ENCODE data around the gene MRTFB.

Gene MRTFB

GRCh38 chr16:14203166-14203565 lies 132.0 kb downstream of the MRTFB start:
- DNase-seq (ENCODE audit: low spot score), result no peak
- H3K9me3 Mint-ChIP-seq, result no peaks in the 10 kb centered on the region
- no peak overlapping the region for H3K27ac Mint-ChIP-seq
- no peaks in the 10 kb centered on the region for H3K27me3 Mint-ChIP-seq (ENCODE audit: low read depth)
- H3K4me3 Mint-ChIP-seq, result no peak overlapping the region
- no peaks in the 10 kb centered on the region for H3K36me3 Mint-ChIP-seq (ENCODE audit: low read depth)
- peaks cover 17% of the 10 kb centered on the region for H3K4me1 Mint-ChIP-seq (ENCODE audit: low read depth)

GRCh38 chr16:14205666-14206065 lies 134.5 kb downstream of the MRTFB start:
- no peak for DNase-seq (ENCODE audit: low spot score)
- Mint-ChIP-seq H3K27ac (no peak overlapping the region), H3K4me3 (no peak overlapping the region)

GRCh38 chr16:14211856-14212543 lies 140.9 kb downstream of the MRTFB start:
- DNase-seq (ENCODE audit: low spot score), result no peak
- Mint-ChIP-seq H3K4me1 (ENCODE audit: low read depth) (no peaks in the 10 kb centered on the region), H3K36me3 (ENCODE audit: low read depth) (no peaks in the 10 kb centered on the region), H3K27ac (no peak overlapping the region), H3K9me3 (no peaks in the 10 kb centered on the region), H3K4me3 (no peak overlapping the region), H3K27me3 (ENCODE audit: low read depth) (no peaks in the 10 kb centered on the region)

More at GRCh38 chr16:14205666-14206065, 134.5 kb downstream of the MRTFB start:
- Mint-ChIP-seq H3K4me1 (ENCODE audit: low read depth) (peaks cover 13% of the 10 kb centered on the region), H3K27me3 (ENCODE audit: low read depth) (no peaks in the 10 kb centered on the region), H3K9me3 (no peaks in the 10 kb centered on the region), H3K36me3 (ENCODE audit: low read depth) (no peaks in the 10 kb centered on the region)

GRCh38 chr16:14215941-14216340 lies 144.8 kb downstream of the MRTFB start:
- no peaks in the 10 kb centered on the region for H3K36me3 Mint-ChIP-seq (ENCODE audit: low read depth)
- no peak for DNase-seq (ENCODE audit: low spot score)
- no peak overlapping the region for H3K4me3 Mint-ChIP-seq
- H3K9me3 Mint-ChIP-seq, result no peaks in the 10 kb centered on the region
- no peaks in the 10 kb centered on the region for H3K27me3 Mint-ChIP-seq (ENCODE audit: low read depth)
- H3K27ac Mint-ChIP-seq, result no peak overlapping the region
- H3K4me1 Mint-ChIP-seq (ENCODE audit: low read depth), result no peaks in the 10 kb centered on the region

- Mint-ChIP-seq H3K27ac (no peak overlapping the region), H3K4me1 (ENCODE audit: low read depth) (no peaks in the 10 kb centered on the region), H3K36me3 (ENCODE audit: low read depth) (peaks cover 11% of the 10 kb centered on the region)
Observed at GRCh38 chr16:14219983-14220382, 148.9 kb downstream of the MRTFB start.

GRCh38 chr16:14223632-14224031 lies 152.5 kb downstream of the MRTFB start:
- no peaks in the 10 kb centered on the region for H3K4me1 Mint-ChIP-seq (ENCODE audit: low read depth)
- H3K4me3 Mint-ChIP-seq, result no peak overlapping the region
- no peak for DNase-seq (ENCODE audit: low spot score)
- H3K27ac Mint-ChIP-seq, result no peak overlapping the region
- peaks cover 10% of the 10 kb centered on the region for H3K9me3 Mint-ChIP-seq
- H3K36me3 Mint-ChIP-seq (ENCODE audit: low read depth), result peaks cover 11% of the 10 kb centered on the region
- H3K27me3 Mint-ChIP-seq (ENCODE audit: low read depth), result no peaks in the 10 kb centered on the region

More at GRCh38 chr16:14219983-14220382, 148.9 kb downstream of the MRTFB start:
- H3K27me3 Mint-ChIP-seq (ENCODE audit: low read depth), result no peaks in the 10 kb centered on the region
- DNase-seq (ENCODE audit: low spot score), result no peak
- H3K4me3 Mint-ChIP-seq, result no peak overlapping the region
- H3K9me3 Mint-ChIP-seq, result peaks cover 7% of the 10 kb centered on the region

- Mint-ChIP-seq H3K4me3 (no peak overlapping the region), H3K9me3 (peaks cover 10% of the 10 kb centered on the region), H3K4me1 (ENCODE audit: low read depth) (no peaks in the 10 kb centered on the region), H3K27ac (no peak overlapping the region), H3K27me3 (ENCODE audit: low read depth) (no peaks in the 10 kb centered on the region), H3K36me3 (ENCODE audit: low read depth) (peaks cover 11% of the 10 kb centered on the region)
- no peak for DNase-seq (ENCODE audit: low spot score)
Observed at GRCh38 chr16:14225457-14225856, 154.3 kb downstream of the MRTFB start.

- Mint-ChIP-seq H3K27ac (no peak overlapping the region), H3K4me1 (ENCODE audit: low read depth) (no peaks in the 10 kb centered on the region), H3K4me3 (no peak overlapping the region), H3K9me3 (no peaks in the 10 kb centered on the region), H3K36me3 (ENCODE audit: low read depth) (no peaks in the 10 kb centered on the region), H3K27me3 (ENCODE audit: low read depth) (no peaks in the 10 kb centered on the region)
- no peak for DNase-seq (ENCODE audit: low spot score)
Observed at GRCh38 chr16:14232106-14232864, 161.2 kb downstream of the MRTFB start.

GRCh38 chr16:14236401-14236800 lies 165.3 kb downstream of the MRTFB start:
- Mint-ChIP-seq H3K9me3 (no peaks in the 10 kb centered on the region), H3K27ac (no peak overlapping the region), H3K36me3 (ENCODE audit: low read depth) (no peaks in the 10 kb centered on the region), H3K4me1 (ENCODE audit: low read depth) (no peaks in the 10 kb centered on the region), H3K27me3 (ENCODE audit: low read depth) (no peaks in the 10 kb centered on the region), H3K4me3 (no peak overlapping the region)
- DNase-seq (ENCODE audit: low spot score), result no peak

- no peaks in the 10 kb centered on the region for H3K27me3 Mint-ChIP-seq (ENCODE audit: low read depth)
- H3K9me3 Mint-ChIP-seq, result no peaks in the 10 kb centered on the region
- no peaks in the 10 kb centered on the region for H3K36me3 Mint-ChIP-seq (ENCODE audit: low read depth)
- no peak for DNase-seq (ENCODE audit: low spot score)
- H3K4me1 Mint-ChIP-seq (ENCODE audit: low read depth), result no peaks in the 10 kb centered on the region
- H3K4me3 Mint-ChIP-seq, result no peak overlapping the region
- H3K27ac Mint-ChIP-seq, result no peak overlapping the region
Observed at GRCh38 chr16:14238756-14239155, 167.6 kb downstream of the MRTFB start.

- peaks cover 2% of the 10 kb centered on the region for H3K4me1 Mint-ChIP-seq (ENCODE audit: low read depth)
- DNase-seq (ENCODE audit: low spot score), result no peak
- H3K9me3 Mint-ChIP-seq, result no peaks in the 10 kb centered on the region
- no peaks in the 10 kb centered on the region for H3K36me3 Mint-ChIP-seq (ENCODE audit: low read depth)
- H3K4me3 Mint-ChIP-seq, result no peak overlapping the region
- no peak overlapping the region for H3K27ac Mint-ChIP-seq
- no peaks in the 10 kb centered on the region for H3K27me3 Mint-ChIP-seq (ENCODE audit: low read depth)
Observed at GRCh38 chr16:14239791-14240190, 168.7 kb downstream of the MRTFB start.

- Mint-ChIP-seq H3K36me3 (ENCODE audit: low read depth) (no peaks in the 10 kb centered on the region), H3K27ac (no peak overlapping the region), H3K4me1 (ENCODE audit: low read depth) (peaks cover 2% of the 10 kb centered on the region), H3K9me3 (no peaks in the 10 kb centered on the region), H3K27me3 (ENCODE audit: low read depth) (no peaks in the 10 kb centered on the region), H3K4me3 (no peak overlapping the region)
- no peak for DNase-seq (ENCODE audit: low spot score)
Observed at GRCh38 chr16:14240219-14240843, 169.2 kb downstream of the MRTFB start.

- H3K27ac Mint-ChIP-seq, result no peak overlapping the region
- H3K4me3 Mint-ChIP-seq, result no peak overlapping the region
- peaks cover 2% of the 10 kb centered on the region for H3K4me1 Mint-ChIP-seq (ENCODE audit: low read depth)
- H3K36me3 Mint-ChIP-seq (ENCODE audit: low read depth), result no peaks in the 10 kb centered on the region
- no peaks in the 10 kb centered on the region for H3K9me3 Mint-ChIP-seq
- H3K27me3 Mint-ChIP-seq (ENCODE audit: low read depth), result no peaks in the 10 kb centered on the region
- DNase-seq (ENCODE audit: low spot score), result no peak
Observed at GRCh38 chr16:14240964-14241363, 169.8 kb downstream of the MRTFB start.

- Mint-ChIP-seq H3K4me3 (no peak overlapping the region), H3K27ac (no peak overlapping the region), H3K4me1 (ENCODE audit: low read depth) (peaks cover 2% of the 10 kb centered on the region), H3K36me3 (ENCODE audit: low read depth) (peaks cover 1% of the 10 kb centered on the region), H3K9me3 (no peaks in the 10 kb centered on the region), H3K27me3 (ENCODE audit: low read depth) (no peaks in the 10 kb centered on the region)
- DNase-seq (ENCODE audit: low spot score), result no peak
Observed at GRCh38 chr16:14241631-14242030, 170.5 kb downstream of the MRTFB start.

Data from T-helper 2 cell treated with Interferon-gamma antibody and Interleukin-4, amounts not matched to agents 5 μg/mL and 100 μg/mL, for 36 hours (primary cell).